Measurements from ENCODE around the gene RNF208. TPM values are rescaled to one million over a fixed set of nuclear protein-coding genes. Genes with fewer than 3 reads are reported as not detected.

Gene RNF208
- total RNA-seq, 4 donors from 2014 or later: 2.3 to 26.5 (median 7.5) TPM; not detected in 1

- Histone ChIP-seq H3K27ac (peak overlapping the region; percentile 77 to 83 (median 78)), H3K36me3 (peaks cover 0 to 27% (median 12%) of the 10 kb centered on the region in 4 donors), H3K4me1 (peaks cover 13 to 30% (median 25%) of the 10 kb centered on the region in 4 donors), H3K27me3 (no peaks in the 10 kb centered on the region), H3K9me3 (no peaks in the 10 kb centered on the region), H3K4me3 (peak overlapping the region in 1 of 4 donors; percentile 19)
- peak; percentile 78 for DNase-seq
- in situ Hi-C loops (cut with MboI; ENCODE audit: low pct_ligation_motif_present in 1 of 4, low pct_unique_long_range_greater_than_20kb in 1 of 4, low sequenced_read_pairs in 3 of 4): no loop called here
- WGBS, 2 donors (ENCODE audit: low coverage in 1 of 2): 20 to 42% methylated on average over 7 to 17 of the region's 17 CpGs
- no peak for TF ChIP-seq CTCF (IDR thresholded peaks at IDR 0.05)
- TF ChIP-seq EP300 (IDR thresholded peaks at IDR 0.05; ENCODE audit: low read depth): no peak
- TF ChIP-seq POLR2AphosphoS5 (IDR thresholded peaks at IDR 0.05): peak; percentile 35 to 62 (median 43)
- TF ChIP-seq POLR2A (IDR thresholded peaks at IDR 0.05): peak; percentile 58
- intact Hi-C loops (cut with DNase I; ENCODE audit: low total_unique reads): no loop called here
These were observed 47.3 kb upstream of the RNF208 start for GRCh38 chr9:137269231-137269772.

- Histone ChIP-seq H3K4me3 (peak overlapping the region in 1 of 4 donors; percentile 19), H3K36me3 (peaks cover 0 to 33% (median 15%) of the 10 kb centered on the region in 4 donors), H3K4me1 (peaks cover 13 to 24% (median 22%) of the 10 kb centered on the region in 4 donors), H3K27ac (peak overlapping the region; percentile 77 to 83 (median 78)), H3K27me3 (no peaks in the 10 kb centered on the region), H3K9me3 (no peaks in the 10 kb centered on the region)
- intact Hi-C loops (cut with DNase I; ENCODE audit: low total_unique reads): no loop called here
- in situ Hi-C loops (cut with MboI; ENCODE audit: low pct_ligation_motif_present in 1 of 4, low pct_unique_long_range_greater_than_20kb in 1 of 4, low sequenced_read_pairs in 3 of 4): no loop called here
- no peak for TF ChIP-seq EP300 (IDR thresholded peaks at IDR 0.05; ENCODE audit: low read depth)
- no peak for TF ChIP-seq CTCF (IDR thresholded peaks at IDR 0.05)
- TF ChIP-seq POLR2AphosphoS5 (IDR thresholded peaks at IDR 0.05): no peak
- TF ChIP-seq POLR2A (IDR thresholded peaks at IDR 0.05): no peak
- WGBS, 2 donors (ENCODE audit: low coverage in 1 of 2): 66 to 70% methylated on average over 8 to 19 of the region's 19 CpGs
- DNase-seq: no peak
These were observed 46.6 kb upstream of the RNF208 start for GRCh38 chr9:137268538-137269201.

GRCh38 chr9:137267933-137268355 is 45.9 kb upstream of the RNF208 start:
- H3K4me1 ChIP-seq: peaks cover 13 to 24% (median 22%) of the 10 kb centered on the region in 4 donors
- H3K4me3 ChIP-seq: no peak overlapping the region
- peak overlapping the region in 3 of 4 donors; percentile 77 to 83 (median 77) for H3K27ac ChIP-seq
- intact Hi-C loops (cut with DNase I; ENCODE audit: low total_unique reads): no loop called here
- no peak for DNase-seq
- 80 to 89% methylated on average over 1 to 6 of the region's 6 CpGs for WGBS, 2 donors (ENCODE audit: low coverage in 1 of 2)
- TF ChIP-seq CTCF (IDR thresholded peaks at IDR 0.05) (no peak), EP300 (IDR thresholded peaks at IDR 0.05; ENCODE audit: low read depth) (no peak), POLR2A (IDR thresholded peaks at IDR 0.05) (no peak), POLR2AphosphoS5 (IDR thresholded peaks at IDR 0.05) (no peak)
- H3K36me3 ChIP-seq: peaks cover 0 to 36% (median 15%) of the 10 kb centered on the region in 4 donors
- no peaks in the 10 kb centered on the region for H3K9me3 ChIP-seq
- in situ Hi-C loops (cut with MboI; ENCODE audit: low pct_ligation_motif_present in 1 of 4, low pct_unique_long_range_greater_than_20kb in 1 of 4, low sequenced_read_pairs in 3 of 4): no loop called here
- no peaks in the 10 kb centered on the region for H3K27me3 ChIP-seq

- no peak overlapping the region for H3K27ac ChIP-seq
- peaks cover 13 to 24% (median 22%) of the 10 kb centered on the region in 4 donors for H3K4me1 ChIP-seq
- peaks cover 0 to 28% (median 8%) of the 10 kb centered on the region in 4 donors for H3K36me3 ChIP-seq
- no peak for TF ChIP-seq POLR2A (IDR thresholded peaks at IDR 0.05)
- TF ChIP-seq POLR2AphosphoS5 (IDR thresholded peaks at IDR 0.05): no peak
- TF ChIP-seq CTCF (IDR thresholded peaks at IDR 0.05): no peak
- TF ChIP-seq EP300 (IDR thresholded peaks at IDR 0.05; ENCODE audit: low read depth): no peak
- in situ Hi-C loops (cut with MboI; ENCODE audit: low pct_ligation_motif_present in 1 of 4, low pct_unique_long_range_greater_than_20kb in 1 of 4, low sequenced_read_pairs in 3 of 4): no loop called here
- DNase-seq: no peak
- WGBS, 2 donors (ENCODE audit: low coverage in 1 of 2): 20 to 90% methylated on average over 1 to 34 of the region's 34 CpGs
- no peak overlapping the region for H3K4me3 ChIP-seq
- intact Hi-C loops (cut with DNase I; ENCODE audit: low total_unique reads): no loop called here
- H3K9me3 ChIP-seq: no peaks in the 10 kb centered on the region
- H3K27me3 ChIP-seq: no peaks in the 10 kb centered on the region
These were observed 44.8 kb upstream of the RNF208 start for GRCh38 chr9:137266585-137267453.
